Activated T-cell treated with anti-CD3 and anti-CD28 coated beads, Interleukin-2, amount 50 U/mL, for 24 hours (primary cell): ENCODE data around the gene IP6K3.

Source experiments
- DNase-seq: peaks from one replicate; pipeline ENCODE4 v3.0.0-alpha.2; 2020
- H3K27ac Mint-ChIP-seq: 2 replicates; pipeline ENCODE4 v1.8.0; 2020; ENCODE audit warnings: mild to moderate bottlenecking, mixed read lengths
- H3K27me3 Mint-ChIP-seq: 2 replicates; pipeline ENCODE4 v1.8.0; 2020; ENCODE audit warnings: mixed read lengths
- H3K36me3 Mint-ChIP-seq: 2 replicates; pipeline ENCODE4 v1.8.0; 2020; ENCODE audit warnings: low read depth, mixed read lengths
- H3K4me1 Mint-ChIP-seq: 2 replicates; pipeline ENCODE4 v1.8.0; 2020; ENCODE audit warnings: low read depth, mixed read lengths
- H3K4me3 Mint-ChIP-seq: 2 replicates; pipeline ENCODE4 v1.8.0; 2020; ENCODE audit warnings: mild to moderate bottlenecking, moderate library complexity, mixed read lengths
- H3K9me3 Mint-ChIP-seq: 2 replicates; pipeline ENCODE4 v1.8.0; 2020; ENCODE audit warnings: mixed read lengths

The IP6K3 gene

GRCh38 chr6:33746651-33747100, at the start of gene IP6K3:
TSS of gene IP6K3 (minus strand) at chr6:33746905. CDS start at chr6:33735476, 11,429 bp downstream.
- DNase-seq: no peak
- no peaks in the 10 kb centered on the region for H3K9me3 Mint-ChIP-seq
- H3K27me3 Mint-ChIP-seq: peaks cover 2% of the 10 kb centered on the region
- no peak within 1 kb of the TSS for H3K27ac Mint-ChIP-seq
- H3K4me1 Mint-ChIP-seq: peaks cover 2% of the 10 kb centered on the region
- H3K36me3 Mint-ChIP-seq: no peaks in the 10 kb centered on the region
- no peak within 1 kb of the TSS for H3K4me3 Mint-ChIP-seq

- H3K27ac Mint-ChIP-seq: no peak overlapping the region
- H3K9me3 Mint-ChIP-seq: no peaks in the 10 kb centered on the region
- no peaks in the 10 kb centered on the region for H3K36me3 Mint-ChIP-seq
- H3K4me3 Mint-ChIP-seq: no peak overlapping the region
- no peaks in the 10 kb centered on the region for H3K27me3 Mint-ChIP-seq
- H3K4me1 Mint-ChIP-seq: no peaks in the 10 kb centered on the region
- no peak for DNase-seq
Measured at GRCh38 chr6:33794910-33795623, 48.4 kb upstream of the IP6K3 start.

GRCh38 chr6:33792981-33793380, 46.3 kb upstream of the IP6K3 start:
- Mint-ChIP-seq H3K27me3 (no peaks in the 10 kb centered on the region), H3K4me3 (no peak overlapping the region)

DNA sequence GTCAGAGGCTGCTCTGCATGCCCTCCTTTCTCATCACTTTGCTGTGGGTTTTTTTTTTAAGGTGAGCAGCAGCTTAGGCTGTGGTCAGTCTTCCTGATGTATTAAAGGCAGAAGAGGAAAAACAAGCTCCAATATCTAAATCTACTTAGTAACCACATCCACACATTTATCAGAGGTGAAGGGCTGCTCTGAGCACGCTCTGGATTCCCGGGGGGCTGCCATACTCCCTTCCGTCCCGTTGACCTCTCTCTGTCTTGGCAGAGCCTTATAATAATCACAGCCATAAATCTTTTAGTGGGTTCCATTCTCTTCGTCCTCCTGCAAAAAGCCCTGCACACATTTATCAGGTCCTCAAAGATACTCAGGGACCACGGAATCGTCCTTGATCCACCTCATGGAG, 44.9 kb upstream of the IP6K3 start:
- Mint-ChIP-seq H3K4me1 (peaks cover 22% of the 10 kb centered on the region), H3K36me3 (peaks cover 15% of the 10 kb centered on the region), H3K27ac (no peak overlapping the region), H3K9me3 (no peaks in the 10 kb centered on the region), H3K4me3 (no peak overlapping the region), H3K27me3 (no peaks in the 10 kb centered on the region)
- no peak for DNase-seq

More at GRCh38 chr6:33792981-33793380, 46.3 kb upstream of the IP6K3 start:
- Mint-ChIP-seq H3K9me3 (no peaks in the 10 kb centered on the region), H3K36me3 (peaks cover 1% of the 10 kb centered on the region), H3K4me1 (peaks cover 8% of the 10 kb centered on the region), H3K27ac (no peak overlapping the region)
- DNase-seq: no peak

GRCh38 chr6:33790910-33791309, 44.2 kb upstream of the IP6K3 start:
- peaks cover 29% of the 10 kb centered on the region for H3K4me1 Mint-ChIP-seq
- no peak overlapping the region for H3K27ac Mint-ChIP-seq
- no peaks in the 10 kb centered on the region for H3K9me3 Mint-ChIP-seq
- DNase-seq: no peak
- no peaks in the 10 kb centered on the region for H3K27me3 Mint-ChIP-seq
- H3K36me3 Mint-ChIP-seq: peaks cover 22% of the 10 kb centered on the region
- H3K4me3 Mint-ChIP-seq: no peak overlapping the region

DNA sequence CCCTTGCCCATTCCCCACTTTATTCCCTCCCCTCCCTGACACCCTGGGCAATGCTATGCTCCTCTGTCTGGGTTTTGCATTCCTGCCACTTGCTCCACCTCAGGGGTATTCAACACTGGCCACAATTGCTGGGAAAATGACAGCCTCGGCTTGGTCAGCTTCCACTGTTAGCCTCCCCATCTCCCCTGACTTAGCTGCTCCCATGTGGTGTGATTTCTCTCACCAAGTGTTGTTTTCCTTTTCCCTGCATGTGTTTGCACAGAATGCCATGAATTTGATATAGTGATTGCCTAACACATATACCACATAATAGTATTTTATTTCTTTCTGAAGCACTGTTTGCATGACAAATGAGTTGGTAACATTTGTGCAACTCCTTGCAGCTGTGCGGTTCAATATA, 43.7 kb upstream of the IP6K3 start:
- Mint-ChIP-seq H3K4me1 (peaks cover 34% of the 10 kb centered on the region), H3K27ac (peak overlapping the region; percentile 2), H3K4me3 (no peak overlapping the region), H3K27me3 (no peaks in the 10 kb centered on the region), H3K9me3 (no peaks in the 10 kb centered on the region), H3K36me3 (peaks cover 27% of the 10 kb centered on the region)
- DNase-seq: no peak

DNA sequence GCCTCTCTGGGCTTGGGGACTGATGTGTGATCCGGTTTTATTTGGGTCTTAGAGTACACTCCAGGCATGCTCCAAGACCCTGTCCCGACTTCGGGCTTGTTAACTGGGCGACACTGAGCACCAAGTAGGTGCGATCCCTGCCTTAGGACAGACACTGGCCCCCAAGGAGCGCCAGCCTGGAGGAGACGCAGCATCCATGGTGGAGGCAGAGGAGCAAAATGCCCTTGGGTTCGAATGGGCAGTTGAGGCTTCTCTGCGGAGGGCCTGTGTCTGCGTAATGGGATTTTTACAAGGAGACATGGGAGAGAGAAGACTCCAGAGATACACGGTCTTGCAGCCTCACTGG, 42.8 kb upstream of the IP6K3 start:
- H3K36me3 Mint-ChIP-seq: peaks cover 36% of the 10 kb centered on the region
- peak overlapping the region; percentile 78 for H3K4me3 Mint-ChIP-seq
- peaks cover 43% of the 10 kb centered on the region for H3K4me1 Mint-ChIP-seq
- no peak for DNase-seq
- H3K9me3 Mint-ChIP-seq: no peaks in the 10 kb centered on the region
- H3K27ac Mint-ChIP-seq: peak overlapping the region; percentile 89
- no peaks in the 10 kb centered on the region for H3K27me3 Mint-ChIP-seq

GRCh38 chr6:33788694-33789549, 42.2 kb upstream of the IP6K3 start, which contains the start of gene LEMD2:
TSS of gene LEMD2 (minus strand) at chr6:33789130. CDS start at chr6:33789116, 14 bp downstream.
- peak within 1 kb of the TSS; percentile 92 for H3K4me3 Mint-ChIP-seq
- H3K27me3 Mint-ChIP-seq: no peaks in the 10 kb centered on the region
- H3K36me3 Mint-ChIP-seq: peaks cover 42% of the 10 kb centered on the region
- H3K9me3 Mint-ChIP-seq: no peaks in the 10 kb centered on the region
- peak; percentile 98 for DNase-seq
- peak within 1 kb of the TSS; percentile 98 for H3K27ac Mint-ChIP-seq
- peaks cover 47% of the 10 kb centered on the region for H3K4me1 Mint-ChIP-seq

DNA sequence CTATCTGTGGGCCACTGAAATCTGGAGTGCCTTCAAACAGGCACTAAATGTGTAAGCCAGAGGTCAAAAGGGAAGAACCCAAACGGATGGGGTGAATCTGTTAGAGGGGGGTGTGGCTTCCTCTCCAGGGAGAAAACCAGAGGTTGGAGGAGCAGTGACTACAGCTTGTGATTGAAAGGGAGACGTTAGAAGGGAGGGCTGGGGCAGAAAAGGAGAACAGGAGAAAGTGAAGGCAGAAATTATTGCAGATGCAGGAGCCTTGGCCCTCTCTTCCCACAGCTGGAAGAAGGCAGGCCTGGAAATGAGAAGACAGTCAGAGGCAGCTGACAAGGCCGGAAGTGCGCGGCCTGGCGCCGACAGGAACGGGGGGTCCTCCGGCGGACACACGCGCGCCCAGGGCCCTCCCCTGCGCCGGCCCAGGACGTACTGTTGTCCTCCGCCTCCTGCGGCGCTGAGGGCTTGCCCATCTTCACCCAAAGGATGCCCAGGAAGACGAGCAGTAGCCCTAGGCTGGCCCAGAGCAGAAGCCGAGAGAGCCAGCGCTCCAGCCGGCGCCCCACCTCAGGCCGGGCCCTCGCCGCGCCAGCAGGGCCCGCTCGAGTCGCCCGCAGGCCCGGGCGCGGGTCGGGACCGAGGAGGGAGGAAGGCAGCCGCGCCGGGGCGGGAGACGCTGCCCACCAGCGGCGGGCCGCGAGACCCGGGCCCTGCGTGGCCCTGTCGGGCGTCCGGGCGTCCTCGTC, 41.4 kb upstream of the IP6K3 start:
- no peaks in the 10 kb centered on the region for H3K9me3 Mint-ChIP-seq
- H3K36me3 Mint-ChIP-seq: peaks cover 50% of the 10 kb centered on the region
- peak; percentile 77 for DNase-seq
- peaks cover 48% of the 10 kb centered on the region for H3K4me1 Mint-ChIP-seq
- peak overlapping the region; percentile 98 for H3K27ac Mint-ChIP-seq
- no peaks in the 10 kb centered on the region for H3K27me3 Mint-ChIP-seq
- H3K4me3 Mint-ChIP-seq: peak overlapping the region; percentile 92

DNA sequence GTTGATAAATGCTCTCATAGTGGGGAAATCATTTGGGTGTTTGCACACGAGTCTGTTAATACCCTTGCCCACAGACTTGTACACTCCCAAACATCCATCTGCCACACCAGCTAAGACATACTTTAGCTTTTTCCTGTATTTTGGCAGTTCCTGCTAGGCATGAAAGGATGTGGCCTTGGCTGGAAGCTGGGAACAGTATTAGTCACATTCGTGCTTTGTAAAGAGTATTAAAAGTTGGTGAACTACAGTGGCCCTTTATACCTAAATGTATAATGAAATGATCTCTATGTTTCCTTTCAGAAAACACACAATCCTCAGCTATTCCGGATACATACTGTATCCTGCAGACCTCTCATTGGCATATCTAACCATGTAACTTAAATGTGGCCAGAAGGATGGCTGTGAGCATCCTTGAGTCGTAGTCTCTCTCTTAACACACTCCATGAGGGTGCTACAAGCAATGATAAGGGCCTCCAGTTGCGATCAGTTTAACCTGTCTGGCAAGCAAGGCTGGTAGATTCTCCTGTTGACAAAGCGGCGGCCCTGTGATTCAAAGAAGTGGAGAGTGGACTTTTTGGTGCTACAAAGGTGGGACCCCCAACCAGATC, 40.7 kb upstream of the IP6K3 start:
- H3K36me3 Mint-ChIP-seq: peaks cover 56% of the 10 kb centered on the region
- H3K4me3 Mint-ChIP-seq: peak overlapping the region; percentile 92
- DNase-seq: no peak

DNA sequence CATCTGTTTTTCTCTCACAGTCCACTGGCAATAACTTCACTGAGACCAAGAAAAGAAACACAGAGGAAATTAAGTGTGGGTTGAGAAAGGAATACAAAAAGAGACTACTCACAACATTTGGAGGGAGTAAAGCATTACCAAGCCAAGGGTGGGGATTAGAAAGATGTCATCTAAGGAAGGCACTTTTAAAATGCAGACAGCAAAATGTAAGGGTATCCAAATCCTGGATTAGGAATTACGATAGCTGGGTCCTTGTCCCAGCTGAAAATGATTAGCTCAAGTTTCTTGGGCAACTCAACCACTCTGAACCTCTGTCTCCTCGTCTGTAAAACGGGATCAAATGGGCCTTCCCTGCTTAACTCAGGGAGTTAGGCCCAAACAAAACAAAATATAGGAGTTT, 40.0 kb upstream of the IP6K3 start:
- peak overlapping the region; percentile 98 for H3K27ac Mint-ChIP-seq
- no peaks in the 10 kb centered on the region for H3K9me3 Mint-ChIP-seq
- peak overlapping the region; percentile 92 for H3K4me3 Mint-ChIP-seq
- no peak for DNase-seq
- H3K36me3 Mint-ChIP-seq: peaks cover 64% of the 10 kb centered on the region
- H3K27me3 Mint-ChIP-seq: no peaks in the 10 kb centered on the region
- peaks cover 54% of the 10 kb centered on the region for H3K4me1 Mint-ChIP-seq

More for the DNA sequence above, 40.7 kb upstream of the IP6K3 start:
- no peaks in the 10 kb centered on the region for H3K9me3 Mint-ChIP-seq
- H3K27ac Mint-ChIP-seq: peak overlapping the region; percentile 98
- peaks cover 49% of the 10 kb centered on the region for H3K4me1 Mint-ChIP-seq
- no peaks in the 10 kb centered on the region for H3K27me3 Mint-ChIP-seq

- DNase-seq: no peak
- H3K27ac Mint-ChIP-seq: peak overlapping the region; percentile 62
- peaks cover 59% of the 10 kb centered on the region for H3K4me1 Mint-ChIP-seq
- no peaks in the 10 kb centered on the region for H3K27me3 Mint-ChIP-seq
- peaks cover 73% of the 10 kb centered on the region for H3K36me3 Mint-ChIP-seq
- H3K4me3 Mint-ChIP-seq: peak overlapping the region; percentile 21
- no peaks in the 10 kb centered on the region for H3K9me3 Mint-ChIP-seq
Measured at GRCh38 chr6:33785778-33786177, 39.1 kb upstream of the IP6K3 start.

- no peak for DNase-seq
- H3K27me3 Mint-ChIP-seq: no peaks in the 10 kb centered on the region
- peaks cover 59% of the 10 kb centered on the region for H3K4me1 Mint-ChIP-seq
- H3K9me3 Mint-ChIP-seq: no peaks in the 10 kb centered on the region
- peaks cover 83% of the 10 kb centered on the region for H3K36me3 Mint-ChIP-seq
- H3K27ac Mint-ChIP-seq: peak overlapping the region; percentile 62
- H3K4me3 Mint-ChIP-seq: no peak overlapping the region
Measured at GRCh38 chr6:33784787-33785186, 38.1 kb upstream of the IP6K3 start.
